GM12892 (cell line): Measurements from ENCODE around the gene TMEM235.

ENCODE experiments used
- POLR2A ChIP-seq: IDR thresholded peaks from 2 replicates; pipeline ENCODE4 v1.6.1; 2011; ENCODE audit warnings: low read depth, low read length, control low read depth
- POLR2AphosphoS5 ChIP-seq: IDR thresholded peaks from 2 replicates; pipeline ENCODE4 v1.6.1; 2011; ENCODE audit warnings: low read depth, low read length, control low read depth
- TAF1 ChIP-seq: IDR thresholded peaks from 2 replicates; pipeline ENCODE4 v1.6.1; 2011; ENCODE audit warnings: low read depth, mild to moderate bottlenecking, control low read depth, low read length, borderline replicate concordance

DNA sequence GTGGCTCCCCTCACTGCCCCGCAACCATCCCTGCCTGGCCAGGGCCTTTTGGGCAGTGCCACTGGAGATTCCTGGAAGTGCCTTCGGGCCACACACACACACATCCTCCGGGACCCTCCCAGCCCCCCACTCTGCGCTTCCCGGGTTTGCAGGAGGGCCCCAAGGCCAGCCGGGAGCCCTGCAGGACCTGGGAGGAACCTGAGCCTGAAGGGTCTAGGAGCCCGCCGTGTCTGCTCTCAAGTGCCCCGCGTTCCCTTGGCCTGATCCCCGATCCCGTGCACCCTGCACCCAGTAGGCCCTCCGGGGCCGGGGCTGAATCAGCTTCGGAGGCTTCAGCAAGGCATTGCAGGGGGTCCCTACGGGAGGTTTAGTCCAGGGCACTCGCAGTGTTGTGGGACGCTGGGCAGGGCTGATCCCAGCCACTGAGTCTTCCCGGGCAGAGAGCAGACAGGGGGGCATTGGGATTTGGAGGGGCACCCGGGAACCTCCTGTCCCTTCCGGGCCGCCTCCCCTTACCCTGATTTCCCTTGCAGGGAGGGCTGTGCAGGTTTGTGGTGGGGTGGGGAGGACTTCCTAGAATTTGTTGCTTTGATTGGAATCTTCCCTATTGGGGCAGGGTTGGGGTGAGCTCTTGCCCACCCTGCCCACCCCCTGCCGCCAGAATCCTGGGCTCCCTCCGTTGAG lies 36.9 kb downstream of the TMEM235 start:
- TF ChIP-seq POLR2A (no peak), POLR2AphosphoS5 (no peak), TAF1 (no peak)
